GM12878 (cell line): ENCODE measurements around the gene BLOC1S5. TPM values are rescaled to one million over a fixed set of nuclear protein-coding genes. Genes with fewer than 3 reads are reported as not detected.

ENCODE experiments used
- CBX3 ChIP-seq: fragments of 200-600 bp; sonication (generic); IDR thresholded peaks from 2 replicates; pipeline ENCODE4 v1.6.1; 2016; ENCODE audit warnings: low read depth, borderline replicate concordance
- CHD2 ChIP-seq: IDR thresholded peaks from 2 replicates; pipeline ENCODE4 v1.6.1; 2011; ENCODE audit warnings: low read depth, low read length, improper control_type of control experiment, borderline replicate concordance
- CHD4 ChIP-seq: fragments of 200-600 bp; sonication (generic); IDR thresholded peaks from 2 replicates; pipeline ENCODE4 v1.6.1; 2016; ENCODE audit warnings: mild to moderate bottlenecking
- EED ChIP-seq: sonication (generic); IDR thresholded peaks from 2 replicates; pipeline ENCODE4 v1.6.1; 2016; ENCODE audit warnings: antibody characterized with exemption, low read depth
- EP300 ChIP-seq, 2 experiments: fragments of 150-350 bp in 1 of 2; IDR thresholded peaks; 2 replicates each; pipeline ENCODE4 v1.6.1; 2011 to 2012; ENCODE audit warnings: low read depth in 2 of 2, low read length in 2 of 2, borderline replicate concordance in 1 of 2, improper control_type of control experiment in 1 of 2, inconsistent platforms in 1 of 2; ENCODE audit not compliant: control insufficient read depth in 1 of 2
- MYC ChIP-seq: IDR thresholded peaks from 2 replicates; pipeline ENCODE4 v1.6.1; 2011; ENCODE audit warnings: mild to moderate bottlenecking, low read length, moderate library complexity, inconsistent platforms; ENCODE audit not compliant: insufficient read depth, insufficient replicate concordance, insufficient read length, severe bottlenecking
- NKRF ChIP-seq: fragments of 450-650 bp; conservative IDR thresholded peaks from 2 replicates; pipeline ENCODE4 v1.6.1; 2017; ENCODE audit warnings: mild to moderate bottlenecking, moderate library complexity
- NR2C2 ChIP-seq: IDR thresholded peaks from 2 replicates; pipeline ENCODE4 v1.6.1; 2011; ENCODE audit warnings: borderline replicate concordance, low read depth; ENCODE audit not compliant: control insufficient read depth, insufficient read length
- PAX8 ChIP-seq: fragments of 450-650 bp; IDR thresholded peaks from 2 replicates; pipeline ENCODE4 v1.6.1; 2017; ENCODE audit warnings: mild to moderate bottlenecking, moderate library complexity
- PBX3 ChIP-seq: IDR thresholded peaks from 2 replicates; pipeline ENCODE4 v1.6.1; 2011; ENCODE audit warnings: mild to moderate bottlenecking, low read depth, low read length, moderate library complexity; ENCODE audit not compliant: insufficient replicate concordance
- SMAD1 ChIP-seq: fragments of 450-650 bp; IDR thresholded peaks from 2 replicates; pipeline ENCODE4 v1.6.1; 2018; ENCODE audit warnings: mild to moderate bottlenecking, low read depth; ENCODE audit not compliant: partially characterized antibody
- TAF1 ChIP-seq: IDR thresholded peaks from 2 replicates; pipeline ENCODE4 v1.6.1; 2011; ENCODE audit warnings: mild to moderate bottlenecking, low read depth, low read length, borderline replicate concordance
- YY1 ChIP-seq: IDR thresholded peaks from 2 replicates; pipeline ENCODE4 v1.6.1; 2011; ENCODE audit warnings: low read depth, mild to moderate bottlenecking, low read length
- polyA plus RNA-seq, 11 experiments: library from polyadenylated mRNA; depleted of rRNA in 4 of 11; unstranded in 6 of 11; stranded (reverse) in 5 of 11; fragments of >200 nt; fragmentation: Nextera tagmentation in 4 of 11; fragmentation: Illumina TruSeq in 1 of 11; extraction: Ambion mirVana in 4 of 11; extraction: Trizol in 1 of 11; gene quantifications; 1 replicate in 1 of 11; 2 replicates in 10 of 11; pipeline versions ENCODE4 v1.2.1 to v1.2.3, GENCODE V29; 2011 to 2016; ENCODE audit warnings: inconsistent platforms in 2 of 11, missing spikeins in 2 of 11, low read depth in 1 of 11
- total RNA-seq, 4 experiments: library from RNA; depleted of rRNA in 3 of 4; stranded (reverse); fragments of >200 nt in 3 of 4; fragmentation: Illumina TruSeq in 1 of 4; extraction: Trizol in 1 of 4; gene quantifications; 2 replicates each; pipeline versions ENCODE4 v1.2.1 to v1.2.3, GENCODE V29; 2013 to 2021
- TF ChIP-seq, protein P1 (sequence below): fragments of 450-650 bp; IDR thresholded peaks from 2 replicates; pipeline ENCODE4 v1.6.1; 2017; ENCODE audit warnings: antibody characterized with exemption, mild to moderate bottlenecking, moderate library complexity
- TF ChIP-seq, protein P2 (sequence below): IDR thresholded peaks from 2 replicates; pipeline ENCODE4 v1.6.1; 2012; ENCODE audit warnings: mild to moderate bottlenecking, low read depth, low read length
- TF ChIP-seq, protein P3 (sequence below): fragments of 450-650 bp; IDR thresholded peaks from 2 replicates; pipeline ENCODE4 v1.6.1; 2017; ENCODE audit warnings: mild to moderate bottlenecking, moderate library complexity

BLOC1S5 gene
- total and polyA plus RNA-seq, 10 of the 15 experiments (the other 5 are each of a cell fraction or from before 2014, with no cell fraction given), result 4.3 to 22.2 (median 16.1) TPM

DNA sequence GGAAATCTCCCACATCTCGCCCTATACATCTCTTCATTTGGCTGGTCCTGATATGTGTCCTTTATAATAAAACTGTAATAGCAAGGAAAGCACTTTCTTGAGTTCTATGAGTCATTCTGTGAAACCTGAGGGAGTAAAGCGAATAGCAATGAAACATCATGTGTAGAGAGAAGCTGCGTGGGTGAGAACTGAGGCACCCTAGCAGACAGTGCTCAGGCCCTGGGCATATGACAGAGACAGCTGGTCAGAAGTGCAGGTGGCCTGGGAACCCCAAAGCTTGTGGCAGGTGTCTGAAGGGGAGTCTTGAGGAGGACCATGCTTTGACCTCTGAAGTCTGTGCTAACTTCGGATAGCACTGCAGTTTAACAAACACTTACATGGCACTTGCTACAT lies 1.3 kb upstream of the BLOC1S5 start (continued):
- TF ChIP-seq, protein P1, sequence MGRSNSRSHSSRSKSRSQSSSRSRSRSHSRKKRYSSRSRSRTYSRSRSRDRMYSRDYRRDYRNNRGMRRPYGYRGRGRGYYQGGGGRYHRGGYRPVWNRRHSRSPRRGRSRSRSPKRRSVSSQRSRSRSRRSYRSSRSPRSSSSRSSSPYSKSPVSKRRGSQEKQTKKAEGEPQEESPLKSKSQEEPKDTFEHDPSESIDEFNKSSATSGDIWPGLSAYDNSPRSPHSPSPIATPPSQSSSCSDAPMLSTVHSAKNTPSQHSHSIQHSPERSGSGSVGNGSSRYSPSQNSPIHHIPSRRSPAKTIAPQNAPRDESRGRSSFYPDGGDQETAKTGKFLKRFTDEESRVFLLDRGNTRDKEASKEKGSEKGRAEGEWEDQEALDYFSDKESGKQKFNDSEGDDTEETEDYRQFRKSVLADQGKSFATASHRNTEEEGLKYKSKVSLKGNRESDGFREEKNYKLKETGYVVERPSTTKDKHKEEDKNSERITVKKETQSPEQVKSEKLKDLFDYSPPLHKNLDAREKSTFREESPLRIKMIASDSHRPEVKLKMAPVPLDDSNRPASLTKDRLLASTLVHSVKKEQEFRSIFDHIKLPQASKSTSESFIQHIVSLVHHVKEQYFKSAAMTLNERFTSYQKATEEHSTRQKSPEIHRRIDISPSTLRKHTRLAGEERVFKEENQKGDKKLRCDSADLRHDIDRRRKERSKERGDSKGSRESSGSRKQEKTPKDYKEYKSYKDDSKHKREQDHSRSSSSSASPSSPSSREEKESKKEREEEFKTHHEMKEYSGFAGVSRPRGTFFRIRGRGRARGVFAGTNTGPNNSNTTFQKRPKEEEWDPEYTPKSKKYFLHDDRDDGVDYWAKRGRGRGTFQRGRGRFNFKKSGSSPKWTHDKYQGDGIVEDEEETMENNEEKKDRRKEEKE, result no peak
- TF ChIP-seq PBX3 (no peak), YY1 (peak; percentile 25; the same call in 1 of the 2 replicates), CHD4 (no peak), CHD2 (no peak), SMAD1 (no peak), PAX8 (no peak), NKRF (no peak), TAF1 (no peak), CBX3 (no peak), MYC (no peak), EP300 (IDR thresholded peaks at IDR 0.05; ENCODE audit: borderline replicate concordance in 1 of 2, control insufficient read depth in 1 of 2, low read depth in 2 of 2, low read length in 2 of 2) (peak in 1 of 2 experiments; percentile 61; a peak in 2 of 4 replicates), NR2C2 (no peak), EED (no peak)
- TF ChIP-seq, protein P2, sequence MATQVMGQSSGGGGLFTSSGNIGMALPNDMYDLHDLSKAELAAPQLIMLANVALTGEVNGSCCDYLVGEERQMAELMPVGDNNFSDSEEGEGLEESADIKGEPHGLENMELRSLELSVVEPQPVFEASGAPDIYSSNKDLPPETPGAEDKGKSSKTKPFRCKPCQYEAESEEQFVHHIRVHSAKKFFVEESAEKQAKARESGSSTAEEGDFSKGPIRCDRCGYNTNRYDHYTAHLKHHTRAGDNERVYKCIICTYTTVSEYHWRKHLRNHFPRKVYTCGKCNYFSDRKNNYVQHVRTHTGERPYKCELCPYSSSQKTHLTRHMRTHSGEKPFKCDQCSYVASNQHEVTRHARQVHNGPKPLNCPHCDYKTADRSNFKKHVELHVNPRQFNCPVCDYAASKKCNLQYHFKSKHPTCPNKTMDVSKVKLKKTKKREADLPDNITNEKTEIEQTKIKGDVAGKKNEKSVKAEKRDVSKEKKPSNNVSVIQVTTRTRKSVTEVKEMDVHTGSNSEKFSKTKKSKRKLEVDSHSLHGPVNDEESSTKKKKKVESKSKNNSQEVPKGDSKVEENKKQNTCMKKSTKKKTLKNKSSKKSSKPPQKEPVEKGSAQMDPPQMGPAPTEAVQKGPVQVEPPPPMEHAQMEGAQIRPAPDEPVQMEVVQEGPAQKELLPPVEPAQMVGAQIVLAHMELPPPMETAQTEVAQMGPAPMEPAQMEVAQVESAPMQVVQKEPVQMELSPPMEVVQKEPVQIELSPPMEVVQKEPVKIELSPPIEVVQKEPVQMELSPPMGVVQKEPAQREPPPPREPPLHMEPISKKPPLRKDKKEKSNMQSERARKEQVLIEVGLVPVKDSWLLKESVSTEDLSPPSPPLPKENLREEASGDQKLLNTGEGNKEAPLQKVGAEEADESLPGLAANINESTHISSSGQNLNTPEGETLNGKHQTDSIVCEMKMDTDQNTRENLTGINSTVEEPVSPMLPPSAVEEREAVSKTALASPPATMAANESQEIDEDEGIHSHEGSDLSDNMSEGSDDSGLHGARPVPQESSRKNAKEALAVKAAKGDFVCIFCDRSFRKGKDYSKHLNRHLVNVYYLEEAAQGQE, result no peak
- TF ChIP-seq, protein P3, sequence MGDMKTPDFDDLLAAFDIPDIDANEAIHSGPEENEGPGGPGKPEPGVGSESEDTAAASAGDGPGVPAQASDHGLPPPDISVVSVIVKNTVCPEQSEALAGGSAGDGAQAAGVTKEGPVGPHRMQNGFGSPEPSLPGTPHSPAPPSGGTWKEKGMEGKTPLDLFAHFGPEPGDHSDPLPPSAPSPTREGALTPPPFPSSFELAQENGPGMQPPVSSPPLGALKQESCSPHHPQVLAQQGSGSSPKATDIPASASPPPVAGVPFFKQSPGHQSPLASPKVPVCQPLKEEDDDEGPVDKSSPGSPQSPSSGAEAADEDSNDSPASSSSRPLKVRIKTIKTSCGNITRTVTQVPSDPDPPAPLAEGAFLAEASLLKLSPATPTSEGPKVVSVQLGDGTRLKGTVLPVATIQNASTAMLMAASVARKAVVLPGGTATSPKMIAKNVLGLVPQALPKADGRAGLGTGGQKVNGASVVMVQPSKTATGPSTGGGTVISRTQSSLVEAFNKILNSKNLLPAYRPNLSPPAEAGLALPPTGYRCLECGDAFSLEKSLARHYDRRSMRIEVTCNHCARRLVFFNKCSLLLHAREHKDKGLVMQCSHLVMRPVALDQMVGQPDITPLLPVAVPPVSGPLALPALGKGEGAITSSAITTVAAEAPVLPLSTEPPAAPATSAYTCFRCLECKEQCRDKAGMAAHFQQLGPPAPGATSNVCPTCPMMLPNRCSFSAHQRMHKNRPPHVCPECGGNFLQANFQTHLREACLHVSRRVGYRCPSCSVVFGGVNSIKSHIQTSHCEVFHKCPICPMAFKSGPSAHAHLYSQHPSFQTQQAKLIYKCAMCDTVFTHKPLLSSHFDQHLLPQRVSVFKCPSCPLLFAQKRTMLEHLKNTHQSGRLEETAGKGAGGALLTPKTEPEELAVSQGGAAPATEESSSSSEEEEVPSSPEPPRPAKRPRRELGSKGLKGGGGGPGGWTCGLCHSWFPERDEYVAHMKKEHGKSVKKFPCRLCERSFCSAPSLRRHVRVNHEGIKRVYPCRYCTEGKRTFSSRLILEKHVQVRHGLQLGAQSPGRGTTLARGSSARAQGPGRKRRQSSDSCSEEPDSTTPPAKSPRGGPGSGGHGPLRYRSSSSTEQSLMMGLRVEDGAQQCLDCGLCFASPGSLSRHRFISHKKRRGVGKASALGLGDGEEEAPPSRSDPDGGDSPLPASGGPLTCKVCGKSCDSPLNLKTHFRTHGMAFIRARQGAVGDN, result no peak
